HuH-7.5 (cell line): ENCODE measurements around the gene HDAC9.

Experiments used
- DNase-seq: peaks from one replicate; pipeline ENCODE4 v3.0.0; 2011; ENCODE audit warnings: low spot score

HDAC9 gene

GRCh38 chr7:18845700-18846099, 350.2 kb downstream of the HDAC9 start:
- DNase-seq = no peak

- DNase-seq = no peak
Measured at GRCh38 chr7:18846765-18847215, 351.2 kb downstream of the HDAC9 start.

GRCh38 chr7:18849130-18849529, 353.6 kb downstream of the HDAC9 start:
- DNase-seq = no peak

GRCh38 chr7:18855796-18856195, 360.2 kb downstream of the HDAC9 start:
- no peak for DNase-seq

- DNase-seq = no peak
Measured at GRCh38 chr7:18858232-18858631, 362.7 kb downstream of the HDAC9 start.

GRCh38 chr7:18859318-18859717, 363.8 kb downstream of the HDAC9 start:
- DNase-seq = no peak

GRCh38 chr7:18860221-18860620, 364.7 kb downstream of the HDAC9 start:
- DNase-seq = no peak

- no peak for DNase-seq
Measured at GRCh38 chr7:18861514-18862118, 366.1 kb downstream of the HDAC9 start.

- no peak for DNase-seq
Measured at GRCh38 chr7:18864967-18865366, 369.4 kb downstream of the HDAC9 start.

- DNase-seq = no peak
Measured at GRCh38 chr7:18866359-18867036, 370.9 kb downstream of the HDAC9 start.

- DNase-seq = no peak
Measured at GRCh38 chr7:18872344-18872743, 376.8 kb downstream of the HDAC9 start.

- no peak for DNase-seq
Measured at GRCh38 chr7:18873734-18874336, 378.3 kb downstream of the HDAC9 start.

GRCh38 chr7:18874880-18875279, 379.3 kb downstream of the HDAC9 start:
- no peak for DNase-seq

- no peak for DNase-seq
Measured at GRCh38 chr7:18877874-18878273, 382.3 kb downstream of the HDAC9 start.

- no peak for DNase-seq
Measured at GRCh38 chr7:18886832-18887231, 391.3 kb downstream of the HDAC9 start.

GRCh38 chr7:18889436-18889835, 393.9 kb downstream of the HDAC9 start:
- no peak for DNase-seq

- no peak for DNase-seq
Measured at GRCh38 chr7:18890134-18890533, 394.6 kb downstream of the HDAC9 start.

- DNase-seq = no peak
Measured at GRCh38 chr7:18890885-18891621, 395.5 kb downstream of the HDAC9 start.

GRCh38 chr7:18893156-18893555, 397.6 kb downstream of the HDAC9 start:
- no peak for DNase-seq

GRCh38 chr7:18894155-18894554, 398.6 kb downstream of the HDAC9 start:
- no peak for DNase-seq

- no peak for DNase-seq
Measured at GRCh38 chr7:18895456-18895855, 399.9 kb downstream of the HDAC9 start.

GRCh38 chr7:18896343-18896975, 400.9 kb downstream of the HDAC9 start:
- DNase-seq = no peak
